Hypothalamus (tissue), 51 donors: ENCODE measurements around the gene UXT.
A peak's percentile ranks its signal among the peaks of the same experiment; 100 is the strongest.

Source experiments
- DNase-seq, 51 donors: peaks; one replicate each; lab custom pipeline; 2025; lab: John Stamatoyannopoulos, UW

Gene UXT

GRCh38 chrX:47649781-47650163 lies 9.2 kb downstream of the UXT start:
- DNase-seq: no peak

DNA sequence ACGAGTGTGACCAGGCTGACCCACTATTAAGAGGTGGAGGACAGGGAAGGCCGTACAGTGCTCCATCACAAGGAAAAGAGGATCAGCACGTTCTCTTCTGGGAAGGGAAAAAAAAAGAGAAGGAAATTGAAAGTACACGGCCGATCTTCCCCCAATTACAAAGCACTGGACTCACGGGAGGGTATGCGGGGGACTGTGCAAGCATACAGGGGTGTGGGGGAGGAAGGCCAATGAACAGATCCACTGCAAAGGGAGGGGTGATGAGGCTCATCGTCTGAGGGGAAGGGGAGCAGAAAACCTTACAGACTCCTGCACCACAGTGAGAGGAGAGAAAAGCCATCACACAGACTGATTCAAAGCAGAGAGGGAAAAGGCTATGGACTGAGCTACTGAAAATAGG lies 9.7 kb downstream of the UXT start:
- DNase-seq: no peak

- DNase-seq: no peak
Observed at GRCh38 chrX:47648376-47648775, 10.6 kb downstream of the UXT start.

DNA sequence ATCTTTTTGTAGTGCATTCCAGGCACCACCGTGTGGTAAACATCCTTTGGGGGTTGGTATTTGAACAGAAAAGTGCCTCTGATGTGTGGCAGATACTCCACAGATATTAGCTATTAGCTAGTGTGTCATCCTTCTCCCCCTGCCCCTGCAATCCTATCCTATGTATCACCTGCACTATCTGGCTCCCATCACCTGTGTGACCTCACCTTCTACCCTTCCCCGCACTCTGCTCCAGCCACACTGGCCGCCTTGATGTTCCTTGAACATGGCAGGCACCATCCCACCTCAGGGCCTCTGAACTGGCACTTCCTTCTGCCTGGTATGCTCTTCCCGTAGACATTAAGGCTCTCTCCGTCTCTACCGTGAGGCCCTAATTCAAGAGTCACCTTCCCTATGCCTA lies 12.3 kb downstream of the UXT start:
- no peak for DNase-seq

DNA sequence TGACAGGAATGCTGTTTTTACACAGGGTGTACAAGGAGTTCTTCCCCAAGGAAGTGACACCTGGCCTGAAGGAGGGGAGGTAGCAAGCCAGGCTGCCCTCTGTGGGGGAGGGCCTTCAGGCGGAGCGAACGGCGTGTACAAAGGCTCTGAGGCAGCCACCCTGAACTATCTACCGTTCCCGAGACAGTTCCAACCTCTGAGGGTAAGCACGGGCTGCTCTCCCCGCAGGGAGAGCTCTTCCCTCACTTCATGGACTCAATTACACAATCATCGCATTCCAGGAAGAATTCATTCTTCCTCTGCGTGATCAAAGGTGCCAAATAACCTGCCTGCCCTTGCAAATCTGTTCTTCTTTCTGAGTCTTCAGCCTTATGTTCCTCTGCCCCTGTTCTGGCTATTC lies 13.4 kb downstream of the UXT start:
- DNase-seq: no peak

- peak in 3 of 51 donors; percentile 1 to 14 (median 10) for DNase-seq
Observed at GRCh38 chrX:47644557-47645091, 14.4 kb downstream of the UXT start.

DNA sequence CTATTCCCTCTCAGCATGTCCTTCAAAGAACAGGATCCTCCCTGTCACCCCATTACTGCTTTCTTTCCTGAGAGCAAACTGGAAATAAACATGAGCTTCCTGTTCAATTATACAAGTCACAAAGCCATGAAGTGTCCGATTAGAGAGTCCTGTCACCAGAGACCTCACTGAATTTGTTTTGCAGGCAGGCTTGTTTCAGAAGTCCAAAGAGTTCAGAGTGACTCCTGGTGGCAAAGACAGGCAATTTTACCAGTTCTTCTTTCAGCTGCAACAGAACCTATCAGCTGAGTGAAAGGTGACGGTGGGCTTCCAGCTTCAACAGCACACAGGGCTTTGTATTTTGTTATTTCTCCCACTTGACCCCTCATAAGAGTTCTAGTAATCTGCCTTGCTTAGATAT lies 15.1 kb downstream of the UXT start:
- no peak for DNase-seq

- no peak for DNase-seq
Observed at GRCh38 chrX:47638816-47639215, 20.2 kb downstream of the UXT start.

GRCh38 chrX:47637546-47638195 lies 21.3 kb downstream of the UXT start:
- DNase-seq: peak in 38 of 51 donors; percentile 0 to 63 (median 28)

GRCh38 chrX:47634871-47635575 lies 24.0 kb downstream of the UXT start:
- no peak for DNase-seq

DNA sequence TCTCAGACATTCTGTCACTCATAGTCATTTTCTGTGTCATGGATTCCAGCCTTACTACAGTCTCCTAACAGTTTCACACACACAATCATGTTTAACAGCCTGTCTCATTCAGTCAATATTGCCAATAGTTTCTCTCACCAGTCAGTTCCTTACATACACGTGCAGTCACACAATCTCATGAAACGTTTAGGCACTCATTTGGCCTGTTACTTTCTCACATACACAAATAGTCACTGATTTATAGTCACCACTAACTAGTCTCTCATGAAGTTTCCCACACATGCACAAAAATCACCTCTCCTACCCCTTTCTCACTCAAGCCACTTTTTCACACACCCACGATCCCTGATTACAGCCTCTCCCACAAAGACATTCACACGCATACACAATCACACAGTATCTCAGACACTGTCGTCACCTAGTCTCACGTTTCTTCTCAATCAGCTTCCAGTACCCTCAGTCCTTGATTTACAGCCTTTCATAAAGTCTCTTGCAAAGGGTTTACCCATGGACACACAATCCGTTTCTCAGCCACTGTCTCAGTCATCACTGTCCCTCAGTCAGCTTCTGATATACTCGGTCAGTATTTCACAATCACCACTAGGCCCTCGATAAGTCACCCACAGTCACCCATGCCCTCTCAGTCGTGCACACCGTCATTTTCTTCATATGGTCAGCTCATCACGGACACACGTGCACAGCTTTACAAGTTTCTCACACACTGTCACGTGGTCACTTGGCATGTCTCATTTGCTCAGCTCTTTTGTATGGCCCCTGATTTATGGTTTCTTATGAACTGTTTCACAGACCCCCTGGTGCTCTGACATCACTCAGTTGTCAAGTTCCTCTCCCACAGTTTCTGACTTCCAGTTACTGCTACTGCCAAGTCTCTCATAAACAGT lies 25.0 kb downstream of the UXT start:
- DNase-seq: no peak

- no peak for DNase-seq
Observed at GRCh38 chrX:47632666-47633065, 26.3 kb downstream of the UXT start.

DNA sequence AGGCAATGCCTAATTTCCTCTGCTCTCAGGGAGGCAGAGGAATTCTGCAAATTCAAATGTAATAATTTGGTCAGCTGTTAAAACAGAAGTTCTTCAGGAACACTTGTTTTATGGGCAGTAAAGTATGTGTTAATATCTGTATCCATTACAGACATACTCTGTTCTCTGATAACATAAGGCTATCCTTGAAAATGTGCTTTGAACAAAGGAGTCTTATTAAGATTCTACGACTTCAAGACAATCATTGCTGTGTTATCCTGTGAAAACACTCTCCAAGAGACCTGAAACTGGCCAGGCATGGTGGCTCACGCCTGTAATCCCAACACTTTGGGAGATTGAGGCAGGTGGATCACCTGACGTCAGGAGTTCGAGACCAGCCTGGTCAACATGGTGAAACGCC lies 27.3 kb downstream of the UXT start:
- no peak for DNase-seq

DNA sequence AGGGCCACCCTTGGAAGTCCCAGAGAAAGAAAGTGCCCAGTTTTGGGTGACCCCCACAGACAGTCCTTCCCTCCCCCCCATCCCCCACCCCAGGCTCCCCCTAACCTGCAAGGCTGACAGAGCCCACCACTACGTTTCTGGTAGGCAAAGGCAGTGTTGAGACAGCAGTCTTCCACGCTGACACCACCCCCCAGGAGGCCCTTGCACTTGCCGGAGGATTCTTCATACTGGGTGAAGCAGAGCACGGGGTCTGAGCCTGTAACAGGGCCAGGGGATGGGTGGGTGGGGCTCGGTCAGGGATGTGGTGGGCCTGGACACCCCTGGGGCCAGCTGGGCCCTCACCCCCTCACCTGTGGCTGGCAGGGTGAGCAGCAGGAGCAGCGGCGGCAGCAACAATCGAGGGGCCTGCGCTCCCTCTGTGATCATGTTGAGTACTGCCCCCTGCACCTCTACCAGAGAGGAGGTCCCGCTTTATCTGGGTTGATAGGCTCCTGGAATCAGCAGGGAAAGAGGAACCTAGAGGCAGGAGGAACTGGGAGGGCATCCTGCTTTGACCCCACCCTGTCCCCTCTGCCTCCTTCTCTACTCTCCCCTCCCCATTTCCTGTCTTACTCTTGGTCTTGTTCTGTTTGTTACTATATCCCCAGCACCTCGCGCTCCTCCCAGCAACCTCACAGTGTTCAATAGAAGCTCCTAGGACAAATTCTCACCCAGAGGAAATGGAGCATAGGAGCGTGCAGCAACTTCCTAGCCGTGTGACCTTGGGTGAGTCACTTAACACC lies 29.4 kb downstream of the UXT start, which contains the start of gene CFP:
TSS of gene CFP (minus strand) at position 512 of the 782 bp plus-strand sequence. CDS start at position 426, 86 bp downstream.
- DNase-seq: no peak

DNA sequence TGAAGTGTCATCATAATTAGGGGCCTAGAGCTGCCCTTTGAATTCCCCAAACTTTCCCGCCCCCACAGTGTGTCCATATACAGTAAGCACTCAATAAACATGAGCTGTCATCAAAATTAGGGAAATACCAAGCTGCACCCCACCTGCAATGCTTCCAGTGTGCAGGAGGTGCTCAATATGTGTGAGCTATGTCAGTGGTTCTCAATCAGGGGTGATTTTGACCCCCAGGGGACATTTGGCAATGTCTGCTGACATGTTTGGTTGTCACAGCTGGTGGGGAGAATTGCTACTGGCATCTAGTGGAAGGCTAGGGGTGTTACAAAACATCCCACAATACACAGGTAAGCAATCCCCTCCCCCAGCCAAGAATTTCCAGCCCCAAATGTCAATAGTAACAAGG lies 30.0 kb downstream of the UXT start:
- no peak for DNase-seq

GRCh38 chrX:47625365-47625764 lies 33.6 kb downstream of the UXT start:
- no peak for DNase-seq

GRCh38 chrX:47623540-47624027 lies 35.4 kb downstream of the UXT start:
- peak in 43 of 51 donors; percentile 3 to 73 (median 32) for DNase-seq

GRCh38 chrX:47621851-47622250 lies 37.1 kb downstream of the UXT start:
- no peak for DNase-seq

GRCh38 chrX:47620303-47620685 lies 38.7 kb downstream of the UXT start:
- DNase-seq: peak in 1 of 51 donors; percentile 32
